IMR-90 (cell line): ENCODE results near the gene TMEM128. TPM values are rescaled to one million over a fixed set of nuclear protein-coding genes. Genes with fewer than 3 reads are reported as not detected.

ENCODE experiments used
- ATAC-seq: fragments of 200-7000 bp; cut with Tn5 transposase; 2 replicates; pipeline ENCODE4 v1.9.1; 2020; ENCODE audit warnings: low read depth, mild to moderate bottlenecking, moderate library complexity
- BruUV-seq: library from RNA; stranded (reverse); fragments of 400-500 nt; replicated peaks from 2 replicates; lab custom pipeline; 2021; lab: Mats Ljungman, UMichigan
- CTCF ChIA-PET: fragments of 300-600 bp; formaldehyde crosslinking; extraction: SDS; loops from one replicate; lab custom pipeline; 2021; ENCODE audit warnings: antibody characterized with exemption; lab: Yijun Ruan, JAX
- POLR2A ChIA-PET: fragments of 300-600 bp; sonication (Branson Sonifier 250); formaldehyde crosslinking; loops from one replicate; lab custom pipeline; 2022; ENCODE audit warnings: antibody characterized with exemption; ENCODE audit not compliant: unreplicated experiment; lab: Charles Lee
- DNase-seq: peaks from one replicate; pipeline ENCODE4 v3.0.0; 2013
- H2AFZ ChIP-seq: replicated peaks from 2 replicates; pipeline ENCODE3; 2013; ENCODE audit warnings: low read length, mild to moderate bottlenecking; ENCODE audit not compliant: poor library complexity
- H2AK5ac ChIP-seq: 2 replicates; pipeline ENCODE4 v1.6.1; 2013; ENCODE audit warnings: low read depth, low read length, inconsistent platforms
- H2AK9ac ChIP-seq: replicated peaks from 2 replicates; pipeline ENCODE3; 2013; ENCODE audit warnings: mild to moderate bottlenecking, low read depth, low read length, moderate library complexity; ENCODE audit not compliant: poor library complexity
- H2BK120ac ChIP-seq: 2 replicates; pipeline ENCODE4 v1.6.1; 2013; ENCODE audit warnings: low read depth, low read length, inconsistent platforms
- H2BK15ac ChIP-seq: 3 replicates; pipeline ENCODE4 v1.6.1; 2013; ENCODE audit warnings: low read depth, low read length, inconsistent platforms
- H2BK20ac ChIP-seq: 2 replicates; pipeline ENCODE4 v1.6.1; 2013; ENCODE audit warnings: low read depth, mild to moderate bottlenecking, inconsistent platforms, low read length, moderate library complexity
- H2BK5ac ChIP-seq: 2 replicates; pipeline ENCODE4 v1.6.1; 2013; ENCODE audit warnings: mild to moderate bottlenecking, low read depth, low read length, inconsistent platforms; ENCODE audit not compliant: poor library complexity, severe bottlenecking
- H3K14ac ChIP-seq: replicated peaks from 2 replicates; pipeline ENCODE4 v1.6.1; 2013; ENCODE audit warnings: low read depth, low read length, inconsistent platforms
- H3K18ac ChIP-seq: 2 replicates; pipeline ENCODE4 v1.6.1; 2013; ENCODE audit warnings: low read depth, low read length, control low read depth
- H3K23ac ChIP-seq: 2 replicates; pipeline ENCODE4 v1.6.1; 2013; ENCODE audit warnings: low read depth, low read length, inconsistent platforms
- H3K27ac ChIP-seq: 2 replicates; pipeline ENCODE4 v1.5.1; 2013; ENCODE audit warnings: mild to moderate bottlenecking, control low read depth, low read length; ENCODE audit not compliant: insufficient read depth
- H3K27me3 ChIP-seq: 2 replicates; pipeline ENCODE4 v1.6.1; 2013; ENCODE audit warnings: low read length; ENCODE audit not compliant: control insufficient read depth, insufficient read depth
- H3K36me3 ChIP-seq: 2 replicates; pipeline ENCODE4 v1.6.1; 2013; ENCODE audit warnings: low read length, mixed read lengths; ENCODE audit not compliant: control insufficient read depth, insufficient read depth
- H3K4ac ChIP-seq: 2 replicates; pipeline ENCODE4 v1.6.1; 2013; ENCODE audit warnings: low read depth, low read length, inconsistent platforms
- H3K4me1 ChIP-seq: 2 replicates; pipeline ENCODE4 v1.6.1; 2013; ENCODE audit warnings: low read length, mixed read lengths; ENCODE audit not compliant: control insufficient read depth, insufficient read depth
- H3K4me2 ChIP-seq: 2 replicates; pipeline ENCODE4 v1.6.1; 2013; ENCODE audit warnings: low read depth, mild to moderate bottlenecking, control low read depth, low read length, moderate library complexity
- H3K4me3 ChIP-seq: 2 replicates; pipeline ENCODE4 v1.5.1; 2013; ENCODE audit warnings: low read depth, mild to moderate bottlenecking, control low read depth, low read length, moderate library complexity; ENCODE audit not compliant: insufficient read depth
- H3K56ac ChIP-seq: 2 replicates; pipeline ENCODE4 v1.6.1; 2013; ENCODE audit warnings: low read length, inconsistent platforms; ENCODE audit not compliant: insufficient read depth; ENCODE audit errors: extremely low read depth
- H3K79me1 ChIP-seq, 2 experiments: 2 replicates each; pipeline ENCODE4 v1.6.1; 2013; ENCODE audit warnings: low read length in 2 of 2, inconsistent platforms in 1 of 2, low read depth in 1 of 2
- H3K9ac ChIP-seq: 2 replicates; pipeline ENCODE4 v1.6.1; 2013; ENCODE audit warnings: low read depth, low read length, control low read depth
- H3K9me1 ChIP-seq: 2 replicates; pipeline ENCODE4 v1.6.1; 2013; ENCODE audit warnings: low read length, inconsistent platforms; ENCODE audit not compliant: insufficient read depth
- H3K9me3 ChIP-seq: 2 replicates; pipeline ENCODE4 v1.6.1; 2013; ENCODE audit warnings: low read length; ENCODE audit not compliant: control insufficient read depth, insufficient read depth
- H4K20me1 ChIP-seq: 2 replicates; pipeline ENCODE4 v1.6.1; 2013; ENCODE audit warnings: low read length, inconsistent platforms; ENCODE audit not compliant: insufficient read depth
- H4K5ac ChIP-seq: 2 replicates; pipeline ENCODE4 v1.6.1; 2013; ENCODE audit warnings: mild to moderate bottlenecking, low read depth, low read length, control low read depth
- H4K8ac ChIP-seq, 2 experiments: 2 replicates each; pipeline ENCODE4 v1.6.1; 2013; ENCODE audit warnings: low read depth in 2 of 2, low read length in 2 of 2, control low read depth in 1 of 2, inconsistent platforms in 1 of 2
- H4K91ac ChIP-seq: 2 replicates; pipeline ENCODE4 v1.6.1; 2013; ENCODE audit warnings: low read depth, low read length, inconsistent platforms; ENCODE audit not compliant: insufficient read depth
- BHLHE40 ChIP-seq: fragments of 150-350 bp; IDR thresholded peaks from 2 replicates; pipeline ENCODE4 v1.6.1; 2016; ENCODE audit warnings: mild to moderate bottlenecking, low read depth, low read length
- FOS ChIP-seq: fragments of 150-350 bp; IDR thresholded peaks from 2 replicates; pipeline ENCODE4 v1.6.1; 2016; ENCODE audit warnings: low read depth, low read length
- RAD21 ChIP-seq: IDR thresholded peaks from 2 replicates; pipeline ENCODE4 v1.6.1; 2012; ENCODE audit warnings: low read length, improper control_type of control experiment
- SMC3 ChIP-seq: fragments of 150-350 bp; IDR thresholded peaks from 2 replicates; pipeline ENCODE4 v1.6.1; 2016; ENCODE audit warnings: low read depth, mild to moderate bottlenecking, antibody characterized with exemption, low read length, moderate library complexity
- WGBS, 2 experiments: methylation state at CpG; one replicate each; pipeline versions ENCODE4 v1.1.5 to v1.1.7; 2013; ENCODE audit warnings: missing lambda C conversion rate in 2 of 2; ENCODE audit not compliant: insufficient read length in 1 of 2; ENCODE audit errors: extremely low coverage in 2 of 2; 5-methylcytosine and 5-hydroxymethylcytosine counted together
- dilution Hi-C: fragments of 300-500 bp; cut with HindIII; formaldehyde crosslinking; loops from one replicate; pipeline ENCODE4 v1.14.3; 2018; ENCODE audit warnings: low sequenced_read_pairs; ENCODE audit not compliant: unreplicated experiment
- in situ Hi-C: fragments of 300-500 bp; cut with MboI; formaldehyde crosslinking; loops from 3 replicates; pipeline ENCODE4 v1.14.3; 2019; ENCODE audit warnings: low sequenced_read_pairs, inconsistent platforms, mixed read lengths
- intact Hi-C: fragments of 100-400 bp; cut with micrococcal nuclease; formaldehyde crosslinking; loops from 2 replicates; pipeline ENCODE4 v1.10.0; 2022
- polyA plus RNA-seq, 3 experiments: library from polyadenylated mRNA; depleted of rRNA; stranded (reverse); fragments of >200 nt; gene quantifications; 2 replicates each; pipeline ENCODE4 v1.2.3, GENCODE V29; 2012; ENCODE audit warnings: low replicate concordance in 1 of 3
- total RNA-seq: library from RNA; depleted of rRNA; stranded (reverse); fragments of >200 nt; gene quantifications from 2 replicates; pipeline ENCODE4 v1.2.3, GENCODE V29; 2012
- TF ChIP-seq, protein P1 (sequence below): conservative IDR thresholded peaks from 2 replicates; pipeline ENCODE4 v1.5.1; 2012; ENCODE audit warnings: mild to moderate bottlenecking, low read depth, low read length, improper control_type of control experiment

The TMEM128 gene
- total and polyA plus RNA-seq, 2 of the 4 experiments (the other 2 are of a cell fraction) = 21.9 to 22.6 TPM

DNA sequence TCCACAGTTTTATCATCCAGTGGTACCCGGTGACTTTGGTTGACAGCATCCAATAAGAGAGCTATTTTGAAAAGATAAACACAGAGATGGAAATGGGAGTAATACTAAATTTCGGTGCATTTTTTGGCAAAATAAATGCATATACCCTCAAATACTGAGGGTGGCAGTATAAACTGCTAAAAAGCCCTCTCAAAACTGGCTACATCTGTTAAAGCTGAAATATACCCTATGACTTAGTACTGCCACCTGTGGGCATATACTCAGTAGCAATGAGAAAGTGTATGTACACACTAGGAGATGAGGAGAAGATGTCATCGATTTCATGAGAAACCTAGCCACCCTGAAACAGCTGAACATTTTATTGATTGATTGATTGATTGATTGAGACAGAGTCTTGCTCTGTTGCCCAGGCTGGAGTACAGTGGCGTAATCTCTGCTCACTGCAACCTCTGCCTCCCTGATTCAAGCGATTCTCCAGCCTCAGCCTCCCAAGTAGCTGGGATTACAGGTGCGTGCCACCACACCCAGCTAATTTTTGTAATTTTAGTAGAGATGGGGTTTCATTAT lies 12.2 kb upstream of the TMEM128 start:
- intact Hi-C loops = loop anchor here (1.0 to 2.0 kb wide), 2 partner anchors 73 to 171 kb away; no protein-coding TSS in a partner anchor
- ATAC-seq (peak; percentile 94), DNase-seq (peak; percentile 63)

More for the DNA sequence above, 12.2 kb upstream of the TMEM128 start:
- no peaks in the 10 kb centered on the region for H3K9me3 ChIP-seq
- H3K56ac ChIP-seq = no peak overlapping the region
- H3K27me3 ChIP-seq = peaks cover 15% of the 10 kb centered on the region
- no peak overlapping the region for H4K5ac ChIP-seq
- no peak overlapping the region for H2BK15ac ChIP-seq
- ChIA-PET POLR2A (interaction anchor here (0.6 kb wide), 1 partner anchor 146 kb away, joined by 3 read pairs; no protein-coding TSS in a partner anchor), CTCF (interaction anchor here (0.5 to 2.8 kb wide), 17 partner anchors 8 to 179 kb away, joined by 3 to 19 read pairs (median 4); partner anchors contain the start of genes LYAR, TMEM128 and ZBTB49)
- no peak overlapping the region for H2AK5ac ChIP-seq
- no peak overlapping the region for H3K18ac ChIP-seq
- TF ChIP-seq RAD21 (peak; percentile 60), SMC3 (peak; percentile 45), FOS (no peak), BHLHE40 (no peak)
- TF ChIP-seq, protein P1, sequence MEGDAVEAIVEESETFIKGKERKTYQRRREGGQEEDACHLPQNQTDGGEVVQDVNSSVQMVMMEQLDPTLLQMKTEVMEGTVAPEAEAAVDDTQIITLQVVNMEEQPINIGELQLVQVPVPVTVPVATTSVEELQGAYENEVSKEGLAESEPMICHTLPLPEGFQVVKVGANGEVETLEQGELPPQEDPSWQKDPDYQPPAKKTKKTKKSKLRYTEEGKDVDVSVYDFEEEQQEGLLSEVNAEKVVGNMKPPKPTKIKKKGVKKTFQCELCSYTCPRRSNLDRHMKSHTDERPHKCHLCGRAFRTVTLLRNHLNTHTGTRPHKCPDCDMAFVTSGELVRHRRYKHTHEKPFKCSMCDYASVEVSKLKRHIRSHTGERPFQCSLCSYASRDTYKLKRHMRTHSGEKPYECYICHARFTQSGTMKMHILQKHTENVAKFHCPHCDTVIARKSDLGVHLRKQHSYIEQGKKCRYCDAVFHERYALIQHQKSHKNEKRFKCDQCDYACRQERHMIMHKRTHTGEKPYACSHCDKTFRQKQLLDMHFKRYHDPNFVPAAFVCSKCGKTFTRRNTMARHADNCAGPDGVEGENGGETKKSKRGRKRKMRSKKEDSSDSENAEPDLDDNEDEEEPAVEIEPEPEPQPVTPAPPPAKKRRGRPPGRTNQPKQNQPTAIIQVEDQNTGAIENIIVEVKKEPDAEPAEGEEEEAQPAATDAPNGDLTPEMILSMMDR = peak; percentile 59
- no peak overlapping the region for H3K23ac ChIP-seq
- no peak overlapping the region for H3K9ac ChIP-seq
- no peaks in the 10 kb centered on the region for H3K79me1 ChIP-seq
- no peak overlapping the region for H3K4ac ChIP-seq
- no peak overlapping the region for H2AFZ ChIP-seq
- WGBS, 2 experiments = no CpG with 5 or more reads among the region's 6 CpGs
- H3K4me2 ChIP-seq = no peak overlapping the region
- H2BK120ac ChIP-seq = no peak overlapping the region
- no peak overlapping the region for H3K14ac ChIP-seq
- H3K27ac ChIP-seq = no peak overlapping the region
- H3K36me3 ChIP-seq = no peaks in the 10 kb centered on the region
- H4K20me1 ChIP-seq = no peaks in the 10 kb centered on the region
- no TSS peak for BruUV-seq
- H3K9me1 ChIP-seq = no peaks in the 10 kb centered on the region
- no peak overlapping the region for H4K91ac ChIP-seq
- dilution Hi-C loops (no loop called here), in situ Hi-C loops (no loop called here)
- H2BK5ac ChIP-seq = no peak overlapping the region
- H2AK9ac ChIP-seq = no peak overlapping the region
- H4K8ac ChIP-seq = no peak overlapping the region
- H3K4me3 ChIP-seq = no peak overlapping the region
- peaks cover 1% of the 10 kb centered on the region; the same call in 1 of the 2 replicates for H3K4me1 ChIP-seq
- no peak overlapping the region for H2BK20ac ChIP-seq
